Stimulated activated naive B cell treated with anti-CD40 and anti-IgM and Interleukin-4, amounts not matched to agents 10 μg/mL and 1 μg/mL and 100 μg/mL, for 72 hours (primary cell): ENCODE measurements around the gene PTX3.

Experiments used
- ATAC-seq, 2 donors: fragments of 150-1000 bp; cut with Tn5 transposase; replicated peaks; 2 replicates each; pipeline ENCODE4 v1.10.0; 2021; ENCODE audit warnings: moderate library complexity in 1 of 2
- DNase-seq: peaks from one replicate; pipeline ENCODE4 v3.0.0; 2021
- H3K27ac Mint-ChIP-seq: one replicate; pipeline ENCODE4 v1.8.0; 2022; ENCODE audit warnings: mild to moderate bottlenecking, mixed read lengths
- H3K27me3 Mint-ChIP-seq, 2 donors: one replicate each; pipeline ENCODE4 v1.8.0; 2022; ENCODE audit warnings: mixed read lengths in 2 of 2
- H3K36me3 Mint-ChIP-seq, 2 donors: one replicate each; pipeline ENCODE4 v1.8.0; 2022; ENCODE audit warnings: mixed read lengths in 2 of 2, mild to moderate bottlenecking in 1 of 2
- H3K4me1 Mint-ChIP-seq, 2 donors: one replicate each; pipeline ENCODE4 v1.8.0; 2022; ENCODE audit warnings: mixed read lengths in 2 of 2, mild to moderate bottlenecking in 1 of 2
- H3K4me3 Mint-ChIP-seq, 2 donors: one replicate each; pipeline ENCODE4 v1.8.0; 2022; ENCODE audit warnings: mild to moderate bottlenecking in 2 of 2, mixed read lengths in 2 of 2, moderate library complexity in 1 of 2
- H3K9me3 Mint-ChIP-seq, 2 donors: one replicate each; pipeline ENCODE4 v1.8.0; 2022; ENCODE audit warnings: mixed read lengths in 2 of 2, mild to moderate bottlenecking in 1 of 2

PTX3 gene

DNA sequence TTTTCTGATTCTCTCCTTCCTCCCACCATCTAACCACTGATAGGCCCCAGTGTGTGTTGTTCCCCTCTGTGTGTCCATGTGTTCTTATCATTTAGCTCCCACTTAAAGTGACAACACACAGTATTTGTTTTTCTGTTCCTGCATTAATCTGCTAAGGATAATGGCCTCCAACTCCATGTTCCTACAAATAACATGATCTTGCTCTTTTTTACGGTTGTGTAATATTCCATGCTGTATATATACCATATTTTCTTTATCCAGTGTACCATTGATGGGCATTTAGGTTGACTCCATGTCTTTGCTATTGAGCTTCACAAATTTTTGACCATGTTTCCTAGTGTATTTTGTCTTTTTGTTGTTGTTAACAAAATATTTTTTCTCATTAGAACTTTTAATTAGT, 36.0 kb downstream of the PTX3 start:
- ATAC-seq, result no peak
- H3K27me3 Mint-ChIP-seq, result no peaks in the 10 kb centered on the region
- peaks cover 0 to 1% of the 10 kb centered on the region in 2 donors for H3K9me3 Mint-ChIP-seq
- H3K4me3 Mint-ChIP-seq, result no peak overlapping the region
- H3K36me3 Mint-ChIP-seq, result no peaks in the 10 kb centered on the region
- no peak for DNase-seq
- H3K27ac Mint-ChIP-seq, result no peak overlapping the region
- H3K4me1 Mint-ChIP-seq, result no peaks in the 10 kb centered on the region

DNA sequence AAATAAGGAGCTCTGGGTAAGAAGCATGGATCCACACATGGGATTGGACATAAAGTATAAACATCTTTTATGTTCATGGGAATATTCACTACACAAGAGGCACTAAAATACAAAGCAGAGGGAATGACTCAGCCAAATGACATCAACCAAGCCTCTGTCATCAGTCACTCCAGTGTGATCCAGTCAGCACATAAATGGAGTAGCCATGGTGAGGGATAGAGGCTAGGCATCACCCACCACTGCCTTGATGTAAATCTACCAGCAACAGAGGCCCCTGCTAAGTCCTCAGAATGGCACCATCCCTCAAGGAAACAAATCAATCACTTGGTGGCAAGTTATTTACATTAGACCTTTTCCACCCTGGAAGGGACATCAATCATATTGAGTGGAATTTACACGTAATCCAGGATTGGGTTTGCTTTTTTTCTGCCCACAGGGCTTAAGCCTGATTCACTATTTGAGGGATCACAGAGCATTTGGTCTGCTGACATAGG, 39.3 kb downstream of the PTX3 start:
- no peaks in the 10 kb centered on the region for H3K27me3 Mint-ChIP-seq
- H3K27ac Mint-ChIP-seq, result no peak overlapping the region
- no peaks in the 10 kb centered on the region for H3K4me1 Mint-ChIP-seq
- H3K36me3 Mint-ChIP-seq, result no peaks in the 10 kb centered on the region
- no peak for ATAC-seq
- H3K4me3 Mint-ChIP-seq, result no peak overlapping the region
- DNase-seq, result no peak
- H3K9me3 Mint-ChIP-seq, result peaks cover 0 to 1% of the 10 kb centered on the region in 2 donors

DNA sequence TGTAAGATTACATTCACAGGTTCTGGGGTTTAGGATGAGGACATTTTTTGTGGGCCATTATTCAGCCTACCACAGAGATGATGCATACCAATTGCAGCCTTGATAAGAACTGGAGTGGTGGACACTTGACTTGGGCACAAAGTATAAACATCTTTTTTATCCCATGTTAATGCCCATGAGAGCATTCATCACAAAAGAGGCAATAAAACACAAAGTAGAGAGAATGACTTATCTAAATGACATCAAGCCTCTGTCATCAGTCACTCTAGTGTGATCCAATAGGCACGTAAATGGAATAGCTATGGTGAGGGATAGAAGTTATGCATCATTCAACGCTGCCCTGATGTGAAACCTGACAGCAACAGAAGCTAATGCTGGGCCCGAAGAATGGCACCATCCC, 40.8 kb downstream of the PTX3 start:
- Mint-ChIP-seq H3K4me3 (no peak overlapping the region), H3K36me3 (no peaks in the 10 kb centered on the region), H3K9me3 (peaks cover 3 to 6% of the 10 kb centered on the region in 2 donors), H3K4me1 (no peaks in the 10 kb centered on the region), H3K27ac (no peak overlapping the region), H3K27me3 (no peaks in the 10 kb centered on the region)
- no peak for ATAC-seq
- DNase-seq, result no peak

DNA sequence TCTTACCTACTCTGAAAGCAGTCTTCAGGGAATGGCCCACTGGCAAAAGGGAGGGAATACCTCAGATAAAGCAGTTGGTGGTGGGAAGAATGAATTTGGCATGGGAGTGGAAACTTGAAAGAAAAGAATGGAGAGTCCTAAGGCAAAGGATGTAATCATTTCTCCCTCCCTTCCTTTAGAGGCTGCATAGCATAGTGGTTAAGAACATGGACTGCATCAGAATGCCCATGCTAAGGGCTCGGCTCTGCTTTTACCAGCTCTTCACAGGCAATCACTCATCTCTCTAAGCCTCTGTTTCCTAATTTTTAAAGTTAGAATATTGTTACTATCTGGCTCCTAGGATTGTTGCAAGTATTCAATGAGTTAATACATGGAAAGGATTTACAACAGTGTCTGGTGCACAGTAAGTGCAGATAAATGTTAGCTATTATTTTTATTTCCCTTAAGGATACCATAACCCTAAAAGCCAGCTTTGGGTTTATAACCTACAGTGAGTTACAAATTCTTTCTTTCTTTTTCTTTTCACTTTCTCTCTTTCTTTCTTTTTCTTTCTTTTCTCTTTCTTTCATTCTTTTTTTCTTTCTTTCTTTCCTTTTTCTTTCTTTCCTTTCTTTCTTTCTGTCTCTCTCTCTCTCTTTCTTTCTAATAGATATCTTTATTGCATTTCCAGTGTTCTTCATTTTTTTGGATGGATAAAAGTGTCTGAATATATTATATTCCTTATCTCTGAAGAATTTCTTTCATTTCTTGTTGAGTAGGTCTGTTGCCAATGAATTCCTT, 43.0 kb downstream of the PTX3 start:
- DNase-seq (no peak), ATAC-seq (no peak)
- Mint-ChIP-seq H3K9me3 (peaks cover 3 to 6% of the 10 kb centered on the region in 2 donors), H3K27ac (no peak overlapping the region), H3K36me3 (no peaks in the 10 kb centered on the region), H3K27me3 (no peaks in the 10 kb centered on the region), H3K4me1 (no peaks in the 10 kb centered on the region), H3K4me3 (no peak overlapping the region)

DNA sequence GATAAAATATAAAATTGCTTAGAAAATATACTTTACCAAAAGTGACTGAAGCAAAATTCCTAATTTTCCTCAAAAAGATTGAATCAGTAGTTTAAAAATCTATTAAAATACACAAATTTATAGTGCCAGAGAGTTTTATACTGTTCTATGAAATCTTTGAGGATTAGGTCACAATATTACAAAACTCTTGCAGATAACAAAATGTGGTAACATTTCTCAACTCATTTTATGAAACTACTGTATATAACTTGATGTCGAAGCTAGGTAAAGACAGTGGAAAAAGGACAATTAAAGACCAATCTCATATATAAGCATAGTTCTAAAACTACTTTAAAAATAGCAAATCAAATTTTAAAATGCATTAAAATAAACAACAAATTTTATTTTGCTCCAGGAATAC, 50.7 kb downstream of the PTX3 start:
- no peaks in the 10 kb centered on the region for H3K9me3 Mint-ChIP-seq
- no peak overlapping the region for H3K27ac Mint-ChIP-seq
- ATAC-seq (no peak), DNase-seq (no peak)
- peaks cover 9 to 17% of the 10 kb centered on the region in 2 donors for H3K27me3 Mint-ChIP-seq
- H3K4me1 Mint-ChIP-seq, result peaks cover 0 to 2% of the 10 kb centered on the region in 2 donors
- no peaks in the 10 kb centered on the region for H3K36me3 Mint-ChIP-seq
- no peak overlapping the region for H3K4me3 Mint-ChIP-seq

DNA sequence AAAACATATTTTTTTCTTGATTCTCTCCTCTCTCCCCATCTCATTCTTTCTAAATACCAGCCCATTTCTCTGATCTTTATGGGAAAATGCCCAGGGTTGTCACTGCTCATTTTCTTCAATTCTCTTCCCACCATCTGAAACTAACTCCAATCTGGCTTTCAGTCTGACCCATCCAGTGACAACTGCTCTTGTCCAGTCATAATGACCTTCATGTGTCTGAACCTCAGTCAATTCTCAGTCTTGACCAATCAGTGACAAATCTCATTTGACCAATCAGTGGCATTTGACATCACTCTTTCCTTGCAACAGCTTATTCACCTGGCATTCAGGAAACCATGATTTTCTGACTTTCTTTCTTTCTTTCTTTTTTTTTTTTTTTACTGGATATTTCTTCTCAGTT, 51.5 kb downstream of the PTX3 start:
- H3K4me3 Mint-ChIP-seq, result no peak overlapping the region
- peaks cover 0 to 2% of the 10 kb centered on the region in 2 donors for H3K4me1 Mint-ChIP-seq
- peaks cover 9 to 17% of the 10 kb centered on the region in 2 donors for H3K27me3 Mint-ChIP-seq
- no peaks in the 10 kb centered on the region for H3K9me3 Mint-ChIP-seq
- no peak for DNase-seq
- no peak for ATAC-seq
- no peaks in the 10 kb centered on the region for H3K36me3 Mint-ChIP-seq
- H3K27ac Mint-ChIP-seq, result no peak overlapping the region

DNA sequence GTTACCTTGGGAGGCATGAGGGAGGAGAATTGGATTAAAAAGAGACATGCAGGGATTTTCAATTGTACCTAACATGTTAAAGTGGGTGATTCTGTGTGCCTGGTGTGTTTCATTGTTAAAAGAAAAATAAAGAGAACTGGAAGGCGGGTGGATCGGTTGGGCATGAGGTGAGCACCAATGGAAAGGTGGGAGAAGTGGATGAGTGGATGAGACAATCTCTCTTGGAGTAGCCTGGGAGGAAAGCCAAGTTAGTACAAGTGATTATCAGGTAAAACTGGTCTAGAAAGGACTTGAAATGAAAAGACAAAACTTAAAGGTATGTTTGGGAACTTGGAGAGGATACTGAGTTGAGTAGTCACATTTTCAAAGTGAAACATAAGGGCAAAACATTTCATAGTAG, 54.5 kb downstream of the PTX3 start:
- peaks cover 0 to 2% of the 10 kb centered on the region in 2 donors for H3K4me1 Mint-ChIP-seq
- no peak overlapping the region for H3K27ac Mint-ChIP-seq
- DNase-seq (no peak), ATAC-seq (no peak)
- no peaks in the 10 kb centered on the region for H3K9me3 Mint-ChIP-seq
- H3K4me3 Mint-ChIP-seq, result no peak overlapping the region
- peaks cover 9 to 27% of the 10 kb centered on the region in 2 donors for H3K27me3 Mint-ChIP-seq
- no peaks in the 10 kb centered on the region for H3K36me3 Mint-ChIP-seq
